Fibroblast of lung (primary cell): Measurements from ENCODE around the gene METTL1. TPM values are rescaled to one million over a fixed set of nuclear protein-coding genes. Genes with fewer than 3 reads are reported as not detected.

Experiments used
- DNase-seq, 2 donors: peaks; one replicate each; pipeline versions ENCODE4 v3.0.0 to v3.0.0-alpha.2; 2010; ENCODE audit warnings: low read depth in 2 of 2
- H2AFZ ChIP-seq: 2 replicates; pipeline ENCODE4 v1.5.1; 2012; ENCODE audit warnings: low read length, control low read depth, inconsistent platforms
- H3K27ac ChIP-seq: 2 replicates; pipeline ENCODE4 v1.5.1; 2011; ENCODE audit warnings: low read length, control low read depth; ENCODE audit not compliant: insufficient read depth
- H3K27me3 ChIP-seq: 2 replicates; pipeline ENCODE4 v1.5.1; 2011; ENCODE audit warnings: mild to moderate bottlenecking, low read length; ENCODE audit not compliant: control insufficient read depth, insufficient read depth
- H3K36me3 ChIP-seq: 2 replicates; pipeline ENCODE4 v1.5.1; 2011; ENCODE audit warnings: low read length; ENCODE audit not compliant: control insufficient read depth, insufficient read depth
- H3K4me1 ChIP-seq: 2 replicates; pipeline ENCODE4 v1.5.1; 2011; ENCODE audit warnings: low read length; ENCODE audit not compliant: control insufficient read depth, insufficient read depth; ENCODE audit errors: extremely low read depth
- H3K4me2 ChIP-seq: 2 replicates; pipeline ENCODE4 v1.5.1; 2011; ENCODE audit warnings: low read length, control low read depth; ENCODE audit not compliant: insufficient read depth; ENCODE audit errors: extremely low read depth
- H3K4me3 ChIP-seq, 4 experiments: fragments of 200-600 bp in 1 of 4; sonication (generic) in 1 of 4; replicated peaks in 1 of 4; 2 replicates each; pipeline ENCODE4 v1.5.1; 2011 to 2016; ENCODE audit warnings: low read length in 4 of 4, low read depth in 3 of 4, mild to moderate bottlenecking in 3 of 4, control low read depth in 2 of 4, inconsistent platforms in 1 of 4, mixed read lengths in 1 of 4; ENCODE audit not compliant: insufficient read depth in 1 of 4; ENCODE audit errors: control extremely low read depth in 1 of 4
- H3K79me2 ChIP-seq: 2 replicates; pipeline ENCODE4 v1.5.1; 2012; ENCODE audit warnings: mild to moderate bottlenecking, low read length, inconsistent platforms; ENCODE audit not compliant: control insufficient read depth, insufficient read depth
- H3K9ac ChIP-seq: 2 replicates; pipeline ENCODE4 v1.5.1; 2011; ENCODE audit warnings: mild to moderate bottlenecking, low read length, control low read depth; ENCODE audit not compliant: insufficient read depth
- H3K9me3 ChIP-seq: 2 replicates; pipeline ENCODE4 v1.5.1; 2012; ENCODE audit warnings: low read depth, low read length; ENCODE audit not compliant: control insufficient read depth, insufficient read depth
- H4K20me1 ChIP-seq: 2 replicates; pipeline ENCODE4 v1.5.1; 2011; ENCODE audit warnings: low read length; ENCODE audit not compliant: control insufficient read depth, insufficient read depth; ENCODE audit errors: extremely low read depth
- CTCF ChIP-seq, 2 donors: IDR thresholded peaks in 1 of 2; conservative IDR thresholded peaks in 1 of 2; 1 replicate in 1 of 2; 2 replicates in 1 of 2; pipeline ENCODE4 v1.5.1; 2011 to 2012; ENCODE audit warnings: low read length in 2 of 2, control low read depth in 1 of 2, inconsistent platforms in 1 of 2, low read depth in 1 of 2, mild to moderate bottlenecking in 1 of 2
- EZH2 ChIP-seq: IDR thresholded peaks from 2 replicates; pipeline ENCODE4 v1.5.1; 2012; ENCODE audit warnings: low read length, control low read depth, mild to moderate bottlenecking; ENCODE audit errors: missing control alignments
- polyA plus RNA-seq, 2 donors: library from polyadenylated mRNA; depleted of rRNA in 1 of 2; stranded (reverse) in 1 of 2; unstranded in 1 of 2; fragments of >200 nt; gene quantifications; 2 replicates each; pipeline ENCODE4 v1.2.1, GENCODE V29; 2011 to 2012; ENCODE audit warnings: missing spikeins in 1 of 2
- total RNA-seq: library from RNA; depleted of rRNA; stranded (reverse); fragments of >200 nt; gene quantifications from 2 replicates; pipeline ENCODE4 v1.2.1, GENCODE V29; 2014

METTL1 gene
- total and polyA plus RNA-seq, 2 donors (not counting 1 experiment from before 2014, with no cell fraction given), result 3.5 to 16.9 TPM

DNA sequence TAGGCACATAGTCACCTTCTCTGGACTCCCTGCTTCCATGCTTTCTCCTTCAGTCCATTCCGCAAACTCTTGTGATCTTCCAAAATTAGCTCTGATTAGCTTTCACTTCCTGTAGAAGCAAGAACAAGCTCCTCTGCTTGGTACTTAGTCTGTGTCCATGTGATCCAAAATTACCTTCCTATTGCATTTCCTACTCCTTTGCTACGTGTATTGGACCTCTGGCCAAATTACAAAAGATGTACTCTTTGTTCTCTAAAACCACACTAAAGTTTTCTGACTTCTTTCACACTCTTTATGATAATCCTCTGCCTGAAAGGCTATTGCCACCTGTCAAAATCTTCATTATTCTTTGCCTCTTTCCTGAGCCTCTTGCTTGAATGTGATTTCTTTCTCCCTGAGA, 9.9 kb upstream of the METTL1 start:
- Histone ChIP-seq H3K4me3 (no peak overlapping the region), H3K4me2 (no peak overlapping the region), H3K27me3 (no peaks in the 10 kb centered on the region), H3K79me2 (peaks cover 16% of the 10 kb centered on the region), H2AFZ (no peak overlapping the region), H3K9ac (no peak overlapping the region), H4K20me1 (no peaks in the 10 kb centered on the region), H3K36me3 (peaks cover 3% of the 10 kb centered on the region), H3K27ac (no peak overlapping the region), H3K4me1 (no peaks in the 10 kb centered on the region), H3K9me3 (no peaks in the 10 kb centered on the region)
- no peak for DNase-seq
- TF ChIP-seq EZH2 (no peak), CTCF (conservative IDR thresholded peaks at IDR 0.05 in 1 of 2, IDR thresholded peaks at IDR 0.05 in 1 of 2; ENCODE audit: low read depth in 1 of 2, low read length in 2 of 2) (no peak)

GRCh38 chr12:57781244-57781643, 9.3 kb upstream of the METTL1 start:
- Histone ChIP-seq H3K27ac (no peak overlapping the region), H3K9me3 (no peaks in the 10 kb centered on the region), H2AFZ (no peak overlapping the region), H3K79me2 (peaks cover 16% of the 10 kb centered on the region), H3K27me3 (no peaks in the 10 kb centered on the region), H3K9ac (no peak overlapping the region), H4K20me1 (no peaks in the 10 kb centered on the region), H3K4me3 (no peak overlapping the region), H3K4me2 (no peak overlapping the region), H3K36me3 (peaks cover 1% of the 10 kb centered on the region), H3K4me1 (no peaks in the 10 kb centered on the region)
- TF ChIP-seq EZH2, result no peak
- no peak for TF ChIP-seq CTCF (conservative IDR thresholded peaks at IDR 0.05 in 1 of 2, IDR thresholded peaks at IDR 0.05 in 1 of 2; ENCODE audit: low read depth in 1 of 2, low read length in 2 of 2)
- DNase-seq, result no peak

GRCh38 chr12:57780284-57780897, 8.5 kb upstream of the METTL1 start:
- Histone ChIP-seq H3K4me2 (no peak overlapping the region), H3K4me3 (no peak overlapping the region), H4K20me1 (no peaks in the 10 kb centered on the region), H3K27me3 (no peaks in the 10 kb centered on the region), H3K36me3 (peaks cover 1% of the 10 kb centered on the region), H3K9me3 (no peaks in the 10 kb centered on the region), H3K27ac (no peak overlapping the region), H2AFZ (no peak overlapping the region), H3K9ac (no peak overlapping the region), H3K4me1 (no peaks in the 10 kb centered on the region), H3K79me2 (peaks cover 16% of the 10 kb centered on the region)
- no peak for DNase-seq
- TF ChIP-seq CTCF (conservative IDR thresholded peaks at IDR 0.05 in 1 of 2, IDR thresholded peaks at IDR 0.05 in 1 of 2; ENCODE audit: low read depth in 1 of 2, low read length in 2 of 2), result no peak
- no peak for TF ChIP-seq EZH2
